SU-DHL-6 (cell line): ENCODE measurements around the gene SLC39A11.

Experiments
- H2AFZ ChIP-seq: fragments of 200-600 bp; sonication (generic); 2 replicates; pipeline ENCODE4 v1.6.1; 2014; ENCODE audit warnings: low read depth, mild to moderate bottlenecking, moderate library complexity, mixed read lengths, antibody characterized with exemption, low read length; ENCODE audit not compliant: severe bottlenecking
- H3F3A ChIP-seq: fragments of 200-600 bp; shearing (Covaris generic); 2 replicates; pipeline ENCODE4 v1.6.0; 2016; ENCODE audit warnings: antibody characterized with exemption, mild to moderate bottlenecking; ENCODE audit not compliant: insufficient read depth
- H3K27ac ChIP-seq: fragments of 200-600 bp; sonication (generic); 2 replicates; pipeline ENCODE4 v1.5.1; 2016; ENCODE audit warnings: low read depth, mild to moderate bottlenecking, low read length, moderate library complexity, mixed read lengths
- H3K27me3 ChIP-seq: fragments of 200-600 bp; sonication (generic), shearing (Covaris generic); 2 replicates; pipeline ENCODE4 v1.6.0; 2014; ENCODE audit warnings: mild to moderate bottlenecking, low read length
- H3K36me3 ChIP-seq: fragments of 200-600 bp; sonication (generic); 2 replicates; pipeline ENCODE4 v1.6.1; 2014; ENCODE audit warnings: mild to moderate bottlenecking, low read length, mixed read lengths
- H3K4me2 ChIP-seq: fragments of 300-600, 200-600 bp; shearing (Covaris generic), sonication (generic); 2 replicates; pipeline ENCODE4 v1.6.0; 2014; ENCODE audit warnings: low read length, low read depth, mild to moderate bottlenecking; ENCODE audit not compliant: poor library complexity, severe bottlenecking
- H3K4me3 ChIP-seq: fragments of 200-600 bp; sonication (generic); 2 replicates; pipeline ENCODE4 v1.5.1; 2014; ENCODE audit warnings: antibody characterized with exemption, low read length, mild to moderate bottlenecking, mixed read lengths; ENCODE audit not compliant: insufficient read depth, poor library complexity, severe bottlenecking
- H3K79me2 ChIP-seq: fragments of 200-600 bp; sonication (generic); 2 replicates; pipeline ENCODE4 v1.6.1; 2014; ENCODE audit warnings: mild to moderate bottlenecking, low read length, moderate library complexity; ENCODE audit not compliant: insufficient read depth
- H3K9ac ChIP-seq: fragments of 200-600 bp; sonication (generic); 2 replicates; pipeline ENCODE4 v1.7.0; 2014; ENCODE audit warnings: mild to moderate bottlenecking, low read length
- H3K9me2 ChIP-seq: fragments of 200-600 bp; sonication (generic); replicated peaks from 2 replicates; pipeline ENCODE4 v1.6.1; 2014; ENCODE audit warnings: low read length; ENCODE audit not compliant: insufficient read depth
- H3K9me3 ChIP-seq: fragments of 200-600 bp; sonication (generic); 2 replicates; pipeline ENCODE4 v1.6.1; 2014; ENCODE audit warnings: low read length, mixed read lengths; ENCODE audit not compliant: insufficient read depth
- H4K20me1 ChIP-seq: fragments of 200-600 bp; sonication (generic); 2 replicates; pipeline ENCODE4 v1.6.1; 2014; ENCODE audit warnings: low read depth, mild to moderate bottlenecking, antibody characterized with exemption, low read length, moderate library complexity, mixed read lengths
- CTCF ChIP-seq: fragments of 200-600 bp; sonication (generic); IDR thresholded peaks from one replicate; pipeline ENCODE4 v1.5.1; 2017; ENCODE audit warnings: antibody characterized with exemption, mild to moderate bottlenecking, low read length, moderate library complexity; ENCODE audit not compliant: insufficient read depth, poor library complexity, severe bottlenecking
- EZH2phosphoT487 ChIP-seq: fragments of 200-600 bp; sonication (generic), shearing (Covaris generic); conservative IDR thresholded peaks from 2 replicates; pipeline ENCODE4 v1.6.1; 2018; ENCODE audit warnings: mild to moderate bottlenecking, antibody characterized with exemption, low read length, moderate library complexity, mixed read lengths

The SLC39A11 gene

DNA sequence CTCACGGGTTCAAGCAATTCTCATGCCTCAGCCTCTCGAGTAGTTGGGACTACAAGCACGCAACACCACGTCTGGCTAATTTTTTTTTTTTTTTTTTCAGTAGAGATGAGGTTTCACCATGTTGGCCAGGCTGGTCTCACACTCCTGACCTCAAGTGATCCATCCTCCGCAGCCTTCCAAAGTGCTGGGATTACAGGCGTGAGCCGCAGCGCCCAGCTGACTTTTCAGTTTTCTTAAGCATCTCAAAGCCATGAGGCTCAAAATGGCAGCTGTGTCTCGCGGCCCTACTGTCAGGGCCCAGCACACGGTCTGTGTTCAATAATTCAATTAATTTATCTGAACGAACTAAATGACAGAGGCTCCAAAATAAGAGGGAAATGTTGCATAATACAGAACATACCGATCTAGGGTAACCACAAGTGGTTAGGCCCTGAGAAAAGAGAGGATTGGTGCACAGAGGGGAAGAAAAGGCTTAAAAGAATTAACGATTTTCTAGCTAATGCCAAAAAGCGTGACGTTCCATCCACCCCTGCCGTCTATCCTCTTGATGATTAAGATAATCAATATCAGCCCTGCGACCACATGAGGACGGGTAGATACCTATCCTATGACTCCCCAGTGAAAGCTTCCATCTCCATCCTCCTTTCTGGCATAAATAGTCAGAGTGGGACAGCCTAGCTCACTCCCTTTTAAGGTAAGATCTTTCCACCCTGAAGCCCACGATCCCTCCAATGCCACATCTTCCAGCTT is 136.9 kb downstream of the SLC39A11 start:
- H4K20me1 ChIP-seq: no peaks in the 10 kb centered on the region
- no peak overlapping the region for H3K4me2 ChIP-seq
- H3K9me3 ChIP-seq: no peaks in the 10 kb centered on the region
- TF ChIP-seq CTCF (no peak), EZH2phosphoT487 (no peak)
- H3K9me2 ChIP-seq: no peaks in the 10 kb centered on the region
- no peaks in the 10 kb centered on the region for H3F3A ChIP-seq
- H2AFZ ChIP-seq: no peak overlapping the region
- no peaks in the 10 kb centered on the region for H3K79me2 ChIP-seq
- H3K36me3 ChIP-seq: no peaks in the 10 kb centered on the region
- H3K9ac ChIP-seq: no peak overlapping the region
- H3K4me3 ChIP-seq: no peak overlapping the region
- no peaks in the 10 kb centered on the region for H3K27me3 ChIP-seq
- no peak overlapping the region for H3K27ac ChIP-seq

DNA sequence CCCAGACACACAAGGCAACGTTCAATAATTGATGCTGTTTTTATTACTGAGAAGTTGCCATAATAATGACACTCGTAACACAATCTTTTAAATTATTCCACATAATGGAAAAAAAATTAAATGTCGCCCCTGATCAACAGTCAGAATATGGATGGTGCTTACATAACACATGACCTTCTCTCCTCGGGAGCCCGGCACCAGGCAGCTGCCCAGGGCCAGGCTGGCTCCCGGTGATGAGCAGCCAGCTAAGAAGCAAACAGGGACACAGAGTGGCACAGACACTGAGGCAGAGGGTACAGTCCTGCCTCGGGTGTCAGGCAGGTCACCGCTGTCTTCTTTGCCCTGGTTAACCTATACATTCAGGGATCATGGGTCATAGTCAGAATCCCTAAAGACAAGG is 137.9 kb downstream of the SLC39A11 start:
- H3K4me2 ChIP-seq: no peak overlapping the region
- no peak overlapping the region for H3K9ac ChIP-seq
- H3K9me2 ChIP-seq: no peaks in the 10 kb centered on the region
- H3K9me3 ChIP-seq: no peaks in the 10 kb centered on the region
- no peaks in the 10 kb centered on the region for H3K36me3 ChIP-seq
- no peaks in the 10 kb centered on the region for H4K20me1 ChIP-seq
- no peak for TF ChIP-seq EZH2phosphoT487
- TF ChIP-seq CTCF: no peak
- no peak overlapping the region for H3K4me3 ChIP-seq
- no peaks in the 10 kb centered on the region for H3K27me3 ChIP-seq
- no peaks in the 10 kb centered on the region for H3K79me2 ChIP-seq
- H3K27ac ChIP-seq: no peak overlapping the region
- H2AFZ ChIP-seq: no peak overlapping the region
- H3F3A ChIP-seq: no peaks in the 10 kb centered on the region

- Histone ChIP-seq H4K20me1 (no peaks in the 10 kb centered on the region), H3K4me2 (no peak overlapping the region), H3K9me2 (no peaks in the 10 kb centered on the region), H3K27me3 (no peaks in the 10 kb centered on the region), H3K9ac (no peak overlapping the region), H3F3A (no peaks in the 10 kb centered on the region), H3K79me2 (no peaks in the 10 kb centered on the region), H3K27ac (no peak overlapping the region), H3K4me3 (no peak overlapping the region), H3K36me3 (no peaks in the 10 kb centered on the region), H3K9me3 (no peaks in the 10 kb centered on the region), H2AFZ (no peak overlapping the region)
- no peak for TF ChIP-seq EZH2phosphoT487
- TF ChIP-seq CTCF: no peak
Observed at GRCh38 chr17:72953621-72954020, 138.9 kb downstream of the SLC39A11 start.
